NCI-H1436 treated with DMSO at 0.1 percent for 48 hours (cell line): Measurements from ENCODE around the gene JUP.
"Not testable (repeated sequence)": the region's sequence is repeated elsewhere in the genome, so short reads cannot be mapped to it uniquely, and the experiment has no call there.

Experiments
- DNase-seq: peaks from one replicate; lab custom pipeline; 2025; lab: John Stamatoyannopoulos, UW

Gene JUP

GRCh38 chr17:41781404-41782110, 5.0 kb downstream of the JUP start:
- no peak for DNase-seq

DNA sequence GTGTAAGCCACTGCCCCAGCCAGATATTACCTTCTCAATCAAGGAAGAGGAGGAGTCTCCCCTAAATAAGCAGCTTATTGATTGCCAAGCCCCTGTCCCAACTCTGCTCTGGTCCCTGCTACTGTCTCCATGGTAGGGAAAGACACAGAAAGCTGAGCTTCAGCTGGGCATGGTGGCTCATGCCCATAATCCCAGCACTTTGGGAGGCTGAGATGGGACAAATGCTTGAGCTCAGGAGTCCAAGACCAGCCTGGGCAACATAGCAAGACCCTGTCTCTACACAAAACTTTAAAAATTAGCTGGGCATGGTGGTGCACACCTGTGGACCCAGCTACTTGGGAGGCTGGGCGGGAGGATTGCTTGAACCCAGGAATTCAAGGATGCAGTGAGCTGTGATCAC, 6.6 kb downstream of the JUP start:
- DNase-seq = no peak

- no peak for DNase-seq
These were observed 8.8 kb downstream of the JUP start for GRCh38 chr17:41777574-41778188.

DNA sequence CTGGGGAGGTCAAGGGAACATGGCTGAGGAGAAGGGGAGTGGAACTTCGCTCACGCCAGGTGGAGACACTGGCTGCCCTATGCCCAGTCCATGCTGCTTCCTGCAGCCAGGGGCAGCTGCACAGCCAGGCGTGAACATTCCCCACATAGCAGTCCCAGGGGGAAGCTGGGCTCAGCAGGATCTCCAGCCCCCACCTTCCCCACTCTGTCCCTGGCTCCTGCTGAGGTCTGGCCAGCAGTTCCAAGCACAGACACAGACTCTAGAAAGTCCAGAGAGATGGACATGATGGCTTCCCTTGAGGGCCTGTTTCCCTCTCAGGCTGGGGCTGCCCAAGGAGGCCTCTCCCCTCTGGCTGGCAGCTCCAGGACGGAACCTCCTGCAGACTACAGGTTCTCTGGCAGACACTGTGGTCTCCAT, 9.3 kb downstream of the JUP start:
- DNase-seq = no peak

GRCh38 chr17:41776262-41776900, 10.1 kb downstream of the JUP start:
- not testable (repeated sequence) for DNase-seq

GRCh38 chr17:41775394-41776226, 10.9 kb downstream of the JUP start:
- DNase-seq = no peak

DNA sequence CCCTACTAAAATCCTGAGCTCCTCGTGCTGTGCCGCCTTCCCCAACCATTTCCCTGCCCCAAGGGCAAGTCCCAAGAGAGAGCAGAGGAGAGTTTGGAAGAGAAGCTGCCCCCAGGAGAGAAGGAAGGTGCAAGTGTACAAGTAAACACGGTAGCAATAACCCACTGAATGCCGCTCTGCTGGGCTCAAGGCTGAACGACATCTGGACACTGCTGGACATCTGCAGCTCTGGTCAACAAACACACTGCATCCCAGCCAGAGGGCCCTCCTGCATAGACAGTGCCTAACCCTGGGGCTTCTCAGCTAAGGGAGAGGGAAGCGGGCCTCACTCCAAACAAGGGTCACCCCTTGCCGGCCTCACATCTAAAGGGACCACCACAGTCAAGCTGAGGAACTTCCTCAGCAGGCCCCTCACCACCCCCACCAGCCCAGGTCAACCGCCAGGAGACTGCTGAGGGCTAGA, 12.7 kb downstream of the JUP start:
- no peak for DNase-seq

GRCh38 chr17:41773190-41773588, 13.3 kb downstream of the JUP start:
- DNase-seq = no peak

- no peak for DNase-seq
These were observed 13.8 kb downstream of the JUP start for GRCh38 chr17:41772586-41773189.

DNA sequence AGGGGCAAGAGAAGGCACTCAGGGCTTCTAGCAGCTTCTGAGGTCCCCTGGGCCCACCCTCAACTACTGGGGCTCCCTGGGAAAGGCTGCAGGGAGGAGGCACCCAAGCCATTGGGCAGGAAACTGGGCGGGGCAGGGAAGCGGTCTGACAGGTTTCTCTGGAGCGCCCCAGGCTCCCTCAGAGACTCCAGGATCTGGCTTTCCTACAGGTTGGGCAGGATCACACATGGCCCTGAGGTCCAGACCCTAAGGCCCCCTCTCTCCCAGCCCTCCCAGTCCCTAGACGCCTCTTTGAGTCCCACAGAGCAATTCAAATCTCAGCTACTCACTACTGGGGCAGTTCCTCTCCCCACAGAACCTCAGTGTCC, 14.3 kb downstream of the JUP start:
- DNase-seq = no peak

DNA sequence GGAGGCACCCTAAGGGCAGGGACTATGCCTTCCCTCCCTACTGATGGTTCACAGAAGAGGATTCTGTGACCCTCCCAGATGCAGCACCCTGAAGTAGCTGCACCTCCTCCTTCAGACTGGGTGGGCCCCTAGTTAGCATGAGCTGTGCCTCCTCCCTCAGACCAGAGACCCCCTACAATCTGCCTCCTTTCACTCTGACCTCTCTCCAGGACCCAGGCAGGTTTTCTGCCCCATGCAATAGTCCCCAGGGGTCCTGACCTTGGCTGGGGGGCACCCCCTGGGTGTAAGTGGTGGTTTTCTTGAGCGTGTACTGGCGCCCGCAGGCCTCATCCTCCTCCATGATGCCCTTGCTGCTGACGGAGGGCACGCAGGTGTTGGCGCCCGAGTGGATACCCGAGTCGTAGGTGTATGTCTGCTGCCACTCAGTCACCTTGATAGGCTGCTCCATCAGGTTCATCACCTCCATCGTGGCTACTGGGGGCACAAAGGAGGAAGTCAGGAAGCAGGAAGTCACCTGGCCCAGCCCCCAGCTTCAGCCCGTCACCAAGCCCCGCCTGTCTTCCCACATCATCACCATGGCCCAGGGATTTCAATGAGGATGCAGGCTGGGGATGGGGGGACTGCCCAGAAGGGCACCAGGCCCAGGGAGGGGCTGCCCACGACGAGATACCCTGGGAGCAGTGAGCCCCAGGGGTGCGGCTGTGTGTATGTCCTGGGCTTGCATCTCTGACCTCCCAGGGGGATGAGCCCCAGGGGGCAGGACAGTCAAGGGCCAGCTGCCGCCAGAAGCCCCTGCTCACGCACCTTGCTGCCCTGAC, 14.9 kb downstream of the JUP start:
- DNase-seq = no peak

DNA sequence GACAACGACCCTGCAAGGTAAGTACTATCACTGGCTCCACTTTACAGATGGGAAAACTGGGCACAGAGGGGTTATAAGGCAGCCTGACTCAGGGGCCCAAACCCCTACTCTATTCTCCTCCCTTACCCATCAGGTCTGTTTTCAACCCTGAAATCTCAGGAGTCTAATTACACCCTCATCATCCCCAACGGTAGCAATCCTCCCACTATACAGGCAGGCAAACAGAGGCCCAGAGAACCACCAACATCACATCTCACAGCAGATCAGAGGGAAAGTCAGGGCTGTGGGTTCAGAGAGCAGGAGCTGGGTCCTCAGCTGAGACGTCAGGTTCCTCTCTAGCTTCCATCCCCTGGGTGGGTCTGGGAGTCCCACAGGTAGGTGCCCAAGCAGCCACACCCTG, 16.5 kb downstream of the JUP start:
- DNase-seq = no peak

GRCh38 chr17:41769346-41769862, 17.1 kb downstream of the JUP start:
- DNase-seq = no peak

GRCh38 chr17:41768682-41769288, 17.7 kb downstream of the JUP start:
- no peak for DNase-seq

DNA sequence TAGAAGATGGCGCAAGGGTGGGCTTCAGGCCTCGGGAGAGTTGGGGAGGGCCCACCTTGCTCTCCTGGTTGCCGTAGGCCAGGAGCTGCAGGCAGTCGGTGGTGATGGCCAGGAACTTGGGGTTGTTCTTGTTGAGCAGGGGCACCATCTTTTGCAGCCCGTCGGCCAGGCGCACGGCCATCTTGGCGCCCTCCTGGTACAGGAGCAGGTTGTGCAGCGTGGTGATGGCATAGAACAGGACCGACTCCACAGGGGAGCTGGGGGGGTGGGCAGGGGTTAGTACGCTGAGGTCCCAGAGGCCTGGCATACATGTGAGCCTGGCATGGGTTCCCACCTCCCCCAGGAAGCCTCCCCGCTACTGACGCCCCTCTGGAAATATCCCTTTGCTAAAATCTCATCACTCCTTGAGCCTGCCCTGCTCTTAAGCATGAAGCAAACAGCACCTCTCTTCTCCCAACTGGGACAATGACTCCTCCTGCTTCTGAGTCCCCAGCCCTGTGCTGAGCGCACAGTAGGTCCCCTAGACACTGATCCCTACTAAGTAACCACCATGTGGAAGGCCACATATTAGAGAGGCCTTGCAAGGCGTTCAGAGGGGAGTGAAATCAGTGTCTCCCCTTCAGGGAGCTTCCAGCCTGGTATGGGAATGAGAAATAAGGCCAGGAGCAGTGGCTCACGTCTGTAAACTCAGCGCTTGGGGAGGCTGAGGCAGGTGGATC, 19.0 kb downstream of the JUP start:
- DNase-seq = no peak

- no peak for DNase-seq
These were observed 20.4 kb downstream of the JUP start for GRCh38 chr17:41766135-41766534.

GRCh38 chr17:41763327-41763726, 23.2 kb downstream of the JUP start:
- no peak for DNase-seq

DNA sequence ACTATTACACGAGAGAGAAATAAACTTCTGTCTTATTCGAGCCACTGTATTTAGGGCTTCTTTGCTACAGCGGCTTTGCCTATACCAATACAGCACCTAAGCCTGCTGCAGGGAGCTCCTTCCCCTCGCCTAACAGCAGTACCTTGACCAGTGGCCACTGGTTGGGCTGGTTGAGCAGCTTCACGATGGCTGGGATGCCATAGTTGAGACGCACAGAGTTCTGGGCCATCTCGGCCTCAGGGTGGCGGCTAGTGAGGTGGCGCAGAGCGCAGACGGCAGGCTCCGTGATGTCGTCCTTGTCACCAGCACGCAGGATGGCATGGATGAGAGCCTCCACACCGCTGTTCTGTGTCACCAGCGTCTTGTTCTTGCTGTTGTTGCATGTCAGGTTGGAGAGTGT, 23.7 kb downstream of the JUP start:
- DNase-seq = no peak

GRCh38 chr17:41762391-41762790, 24.1 kb downstream of the JUP start:
- no peak for DNase-seq

GRCh38 chr17:41760878-41761277, 25.6 kb downstream of the JUP start:
- DNase-seq = no peak
